NT2/D1 (cell line): ENCODE data around the gene HP1BP3.
A peak's percentile ranks its signal among the peaks of the same experiment; 100 is the strongest.
"Not testable (repeated sequence)": the region's sequence is repeated elsewhere in the genome, so short reads cannot be mapped to it uniquely, and the experiment has no call there.

Experiments used
- DNase-seq: peaks from one replicate; pipeline ENCODE4 v3.0.0-alpha.2; 2011; ENCODE audit warnings: low read depth, low spot score
- H3K27me3 ChIP-seq: 2 replicates; pipeline ENCODE4 v1.6.0; 2011; ENCODE audit warnings: mild to moderate bottlenecking; ENCODE audit not compliant: insufficient read length, insufficient read depth
- H3K36me3 ChIP-seq: 2 replicates; pipeline ENCODE4 v1.6.1; 2011; ENCODE audit warnings: mild to moderate bottlenecking, low read length, mixed read lengths; ENCODE audit not compliant: insufficient read depth, insufficient read length
- H3K4me1 ChIP-seq: 2 replicates; pipeline ENCODE4 v1.5.1; 2011; ENCODE audit not compliant: insufficient read depth, insufficient read length
- H3K4me3 ChIP-seq: 2 replicates; pipeline ENCODE4 v1.5.1; 2011; ENCODE audit warnings: low read depth; ENCODE audit not compliant: insufficient read length
- H3K9ac ChIP-seq: 2 replicates; pipeline ENCODE4 v1.6.0; 2011; ENCODE audit warnings: low read depth; ENCODE audit not compliant: insufficient read length
- H3K9me3 ChIP-seq: 2 replicates; pipeline ENCODE4 v1.5.1; 2011; ENCODE audit warnings: mild to moderate bottlenecking, low read length; ENCODE audit not compliant: insufficient read depth
- SUZ12 ChIP-seq: IDR thresholded peaks from 2 replicates; pipeline ENCODE4 v1.6.1; 2011; ENCODE audit not compliant: insufficient read length, insufficient read depth; ENCODE audit errors: extremely low read depth
- YY1 ChIP-seq: IDR thresholded peaks from 2 replicates; pipeline ENCODE4 v1.6.1; 2011; ENCODE audit not compliant: insufficient read length, insufficient read depth
- ZNF274 ChIP-seq: IDR thresholded peaks from 2 replicates; pipeline ENCODE4 v1.6.1; 2011; ENCODE audit warnings: mild to moderate bottlenecking, low read depth, low read length

HP1BP3 gene

GRCh38 chr1:20719871-20720620 is 67.1 kb downstream of the HP1BP3 start:
- Histone ChIP-seq H3K4me3 (no peak overlapping the region), H3K4me1 (peaks cover 5% of the 10 kb centered on the region), H3K27me3 (peaks cover 13% of the 10 kb centered on the region), H3K36me3 (no peaks in the 10 kb centered on the region), H3K9ac (no peak overlapping the region), H3K9me3 (no peaks in the 10 kb centered on the region)
- no peak for DNase-seq
- TF ChIP-seq ZNF274 (no peak), YY1 (no peak), SUZ12 (no peak)

- H3K4me3 ChIP-seq, result no peak overlapping the region
- DNase-seq, result no peak
- H3K36me3 ChIP-seq, result no peaks in the 10 kb centered on the region
- H3K27me3 ChIP-seq, result peaks cover 13% of the 10 kb centered on the region
- no peaks in the 10 kb centered on the region for H3K9me3 ChIP-seq
- H3K9ac ChIP-seq, result no peak overlapping the region
- H3K4me1 ChIP-seq, result peaks cover 5% of the 10 kb centered on the region
- TF ChIP-seq YY1 (no peak), ZNF274 (no peak), SUZ12 (no peak)
Measured at GRCh38 chr1:20719261-20719660, 67.8 kb downstream of the HP1BP3 start.

DNA sequence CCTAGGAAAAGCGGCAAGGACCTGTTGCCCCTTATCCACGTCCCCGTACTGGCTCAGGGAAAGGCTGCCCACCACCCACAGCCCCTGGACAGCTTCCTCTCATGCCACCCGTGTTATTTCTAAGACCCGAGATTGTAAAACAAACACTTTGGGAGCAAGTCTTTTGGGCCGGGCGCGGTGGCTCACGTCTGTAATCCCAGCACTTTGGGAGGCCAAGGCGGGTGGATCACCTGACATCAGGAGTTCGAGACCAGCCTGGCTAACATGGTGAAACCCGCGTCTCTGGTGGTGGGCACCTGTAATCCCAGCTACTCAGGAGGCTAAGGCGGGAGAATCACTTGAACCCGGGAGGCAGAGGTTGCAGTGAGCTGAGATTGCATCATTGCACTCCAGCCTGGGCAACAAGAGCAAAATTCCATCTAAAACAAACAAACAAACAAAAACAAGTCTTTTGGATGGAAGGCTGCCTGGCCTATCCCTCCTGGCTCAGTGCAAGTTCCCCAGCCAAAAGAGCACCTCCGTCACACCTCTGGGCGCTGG is 68.7 kb downstream of the HP1BP3 start:
- not testable (repeated sequence) for H3K36me3 ChIP-seq, DNase-seq, H3K4me1 ChIP-seq, H3K9me3 ChIP-seq
- peak overlapping the region; percentile 43 for H3K4me3 ChIP-seq
- H3K27me3 ChIP-seq, result peaks cover 13% of the 10 kb centered on the region
- peak overlapping the region; percentile 50 for H3K9ac ChIP-seq

DNA sequence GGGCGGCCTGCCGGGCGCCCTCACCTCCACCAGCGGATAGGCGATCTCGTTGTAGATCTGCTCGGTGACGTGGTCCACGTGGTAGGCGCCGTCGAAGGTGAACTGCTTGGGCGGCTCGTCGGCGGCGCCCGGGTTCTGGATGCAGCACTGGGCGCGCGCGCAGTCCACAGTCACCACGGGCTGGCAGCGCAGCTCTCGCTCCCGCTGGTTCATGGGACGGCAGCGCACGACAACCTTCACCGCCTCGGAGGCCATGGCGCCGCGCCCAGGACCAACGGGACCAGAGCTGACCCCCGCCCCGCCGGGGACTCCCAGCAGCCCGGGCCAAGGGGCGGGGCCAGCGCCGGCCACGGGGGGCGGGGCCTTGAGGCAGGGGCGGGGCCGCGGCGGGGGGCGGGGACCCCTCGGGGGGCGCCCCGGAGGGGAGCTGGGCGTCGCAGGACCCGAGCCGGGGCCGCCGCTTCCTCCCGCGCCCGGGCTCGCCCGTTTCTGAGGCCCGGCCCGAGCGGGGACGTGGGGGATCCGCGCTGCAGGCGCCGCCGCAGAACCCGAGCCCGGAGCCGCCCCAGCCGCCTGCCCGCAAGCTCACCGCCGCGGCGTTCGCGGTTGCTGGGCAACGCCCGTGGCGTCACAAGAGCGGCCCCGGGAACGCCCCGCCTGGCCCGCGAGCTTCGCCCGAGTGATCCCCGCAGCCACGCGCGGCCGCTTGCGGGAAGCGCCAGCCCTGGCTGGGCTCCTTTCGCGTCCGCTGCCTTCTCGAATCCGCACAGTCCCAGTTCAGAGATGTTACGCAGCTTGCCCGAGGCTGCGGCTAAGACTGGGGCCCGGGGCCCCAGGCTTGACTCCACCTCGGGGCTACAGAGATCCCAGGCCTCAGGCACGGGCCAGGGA is 69.4 kb downstream of the HP1BP3 start, which contains the start of gene KIF17:
TSS of gene KIF17 (minus strand) at position 556 of the 891 bp plus-strand sequence. CDS start at position 255, 301 bp downstream.
- no peaks in the 10 kb centered on the region for H3K36me3 ChIP-seq
- no peaks in the 10 kb centered on the region for H3K9me3 ChIP-seq
- H3K9ac ChIP-seq, result peak within 1 kb of the TSS; percentile 56
- H3K4me1 ChIP-seq, result peaks cover 4% of the 10 kb centered on the region
- H3K27me3 ChIP-seq, result peaks cover 13% of the 10 kb centered on the region
- peak within 1 kb of the TSS; percentile 43 for H3K4me3 ChIP-seq
- no peak for DNase-seq
- TF ChIP-seq YY1, result no peak
- no peak for TF ChIP-seq ZNF274
- TF ChIP-seq SUZ12, result no peak

GRCh38 chr1:20716232-20716631 is 70.9 kb downstream of the HP1BP3 start:
- Histone ChIP-seq H3K36me3 (peaks cover 9% of the 10 kb centered on the region), H3K4me1 (peaks cover 4% of the 10 kb centered on the region), H3K9ac (peak overlapping the region; percentile 5), H3K27me3 (peaks cover 13% of the 10 kb centered on the region), H3K4me3 (no peak overlapping the region), H3K9me3 (no peaks in the 10 kb centered on the region)
- no peak for DNase-seq
- TF ChIP-seq YY1, result no peak
- no peak for TF ChIP-seq SUZ12
- TF ChIP-seq ZNF274, result no peak

GRCh38 chr1:20715406-20715805 is 71.7 kb downstream of the HP1BP3 start:
- Histone ChIP-seq H3K27me3 (peaks cover 13% of the 10 kb centered on the region), H3K4me3 (no peak overlapping the region), H3K9me3 (no peaks in the 10 kb centered on the region), H3K9ac (no peak overlapping the region), H3K36me3 (peaks cover 9% of the 10 kb centered on the region), H3K4me1 (peaks cover 4% of the 10 kb centered on the region)
- no peak for DNase-seq
- TF ChIP-seq SUZ12, result no peak
- TF ChIP-seq YY1, result no peak
- TF ChIP-seq ZNF274, result no peak

DNA sequence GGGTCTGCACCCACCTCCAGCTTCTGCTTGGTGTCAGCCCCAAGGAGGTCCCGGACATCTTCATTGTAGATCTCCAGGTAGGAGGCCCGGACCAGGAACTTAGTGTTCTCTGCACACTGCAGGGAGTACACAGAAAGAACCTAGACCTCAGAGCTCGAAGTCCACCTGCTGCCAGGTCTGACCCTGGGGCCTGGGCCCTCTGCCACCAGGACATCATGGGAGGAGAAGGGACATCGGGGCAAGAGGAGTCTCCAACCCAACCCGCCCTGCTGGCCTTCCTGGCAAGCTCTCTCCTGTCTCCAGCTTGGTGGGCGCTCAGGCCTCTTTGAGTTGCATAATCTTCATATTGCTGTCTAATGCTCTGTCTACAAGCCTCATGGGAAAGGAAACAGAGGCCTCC is 73.7 kb downstream of the HP1BP3 start:
- H3K9ac ChIP-seq, result no peak overlapping the region
- no peak overlapping the region for H3K4me3 ChIP-seq
- TF ChIP-seq ZNF274 (no peak), SUZ12 (no peak), YY1 (no peak)
- H3K4me1 ChIP-seq, result peaks cover 4% of the 10 kb centered on the region
- H3K27me3 ChIP-seq, result peaks cover 3% of the 10 kb centered on the region
- peaks cover 19% of the 10 kb centered on the region for H3K36me3 ChIP-seq
- no peaks in the 10 kb centered on the region for H3K9me3 ChIP-seq
- no peak for DNase-seq
